ENCODE results near the gene PGBD5. TPM values are rescaled to one million over a fixed set of nuclear protein-coding genes. Genes with fewer than 3 reads are reported as not detected.

PGBD5 gene
- total RNA-seq, 6 experiments from 2014 or later, result 0.05 TPM; not detected in 5

- H3K27ac Mint-ChIP-seq, result no peak overlapping the region
- H3K36me3 Mint-ChIP-seq (ENCODE audit: low read depth), result no peaks in the 10 kb centered on the region
- no peaks in the 10 kb centered on the region for H3K9me3 Mint-ChIP-seq
- H3K4me3 Mint-ChIP-seq, result no peak overlapping the region
- H3K27me3 Mint-ChIP-seq (ENCODE audit: insufficient read depth), result peaks cover 9% of the 10 kb centered on the region
- no peak for DNase-seq
- H3K4me1 Mint-ChIP-seq (ENCODE audit: low read depth), result no peaks in the 10 kb centered on the region
- no peak for TF ChIP-seq CTCF (IDR thresholded peaks at IDR 0.05)
These were observed 141.2 kb downstream of the PGBD5 start for GRCh38 chr1:230284891-230285290.

- no peak for TF ChIP-seq CTCF (IDR thresholded peaks at IDR 0.05)
- Mint-ChIP-seq H3K4me3 (no peak overlapping the region), H3K9me3 (no peaks in the 10 kb centered on the region), H3K27me3 (ENCODE audit: insufficient read depth) (peaks cover 10% of the 10 kb centered on the region), H3K4me1 (ENCODE audit: low read depth) (no peaks in the 10 kb centered on the region), H3K27ac (no peak overlapping the region), H3K36me3 (ENCODE audit: low read depth) (no peaks in the 10 kb centered on the region)
- no peak for DNase-seq
These were observed 142.5 kb downstream of the PGBD5 start for GRCh38 chr1:230283678-230284077.

GRCh38 chr1:230282157-230282556 is 144.0 kb downstream of the PGBD5 start:
- H3K4me3 Mint-ChIP-seq, result no peak overlapping the region
- no peak for TF ChIP-seq CTCF (IDR thresholded peaks at IDR 0.05)
- no peaks in the 10 kb centered on the region for H3K4me1 Mint-ChIP-seq (ENCODE audit: low read depth)
- peaks cover 4% of the 10 kb centered on the region for H3K27me3 Mint-ChIP-seq (ENCODE audit: insufficient read depth)
- DNase-seq, result no peak
- no peaks in the 10 kb centered on the region for H3K36me3 Mint-ChIP-seq (ENCODE audit: low read depth)
- no peaks in the 10 kb centered on the region for H3K9me3 Mint-ChIP-seq
- H3K27ac Mint-ChIP-seq, result no peak overlapping the region

- H3K4me1 Mint-ChIP-seq (ENCODE audit: low read depth), result no peaks in the 10 kb centered on the region
- H3K4me3 Mint-ChIP-seq, result no peak overlapping the region
- H3K9me3 Mint-ChIP-seq, result no peaks in the 10 kb centered on the region
- no peak for DNase-seq
- peaks cover 4% of the 10 kb centered on the region for H3K27me3 Mint-ChIP-seq (ENCODE audit: insufficient read depth)
- no peaks in the 10 kb centered on the region; the same call in 1 of the 2 replicates for H3K36me3 Mint-ChIP-seq (ENCODE audit: low read depth)
- no peak for TF ChIP-seq CTCF (IDR thresholded peaks at IDR 0.05)
- no peak overlapping the region for H3K27ac Mint-ChIP-seq
These were observed 144.6 kb downstream of the PGBD5 start for GRCh38 chr1:230281556-230281955.

- no peak for TF ChIP-seq CTCF (IDR thresholded peaks at IDR 0.05)
- H3K27ac Mint-ChIP-seq, result no peak overlapping the region
- no peak overlapping the region for H3K4me3 Mint-ChIP-seq
- DNase-seq, result no peak
- no peaks in the 10 kb centered on the region for H3K9me3 Mint-ChIP-seq
- H3K36me3 Mint-ChIP-seq (ENCODE audit: low read depth), result no peaks in the 10 kb centered on the region; the same call in 1 of the 2 replicates
- H3K27me3 Mint-ChIP-seq (ENCODE audit: insufficient read depth), result peaks cover 4% of the 10 kb centered on the region
- H3K4me1 Mint-ChIP-seq (ENCODE audit: low read depth), result no peaks in the 10 kb centered on the region
These were observed 145.2 kb downstream of the PGBD5 start for GRCh38 chr1:230280906-230281413.
